PFSK-1 (cell line): ENCODE measurements around the gene LYSMD3.

Source experiments
- FOXP2 ChIP-seq: optimal IDR thresholded peaks from 2 replicates; pipeline ENCODE3; 2011; ENCODE audit warnings: borderline replicate concordance, control low read depth, inconsistent platforms; ENCODE audit not compliant: insufficient read depth; ENCODE audit errors: extremely low read length, extremely low read depth
- POLR2AphosphoS5 ChIP-seq: IDR thresholded peaks from 2 replicates; pipeline ENCODE4 v1.6.1; 2012; ENCODE audit warnings: low read depth, mild to moderate bottlenecking, control low read depth, low read length, moderate library complexity
- SIN3A ChIP-seq: IDR thresholded peaks from 2 replicates; pipeline ENCODE4 v1.6.1; 2012; ENCODE audit warnings: mild to moderate bottlenecking, low read length, moderate library complexity, borderline replicate concordance; ENCODE audit not compliant: insufficient read depth
- TAF1 ChIP-seq: IDR thresholded peaks from 2 replicates; pipeline ENCODE4 v1.6.1; 2012; ENCODE audit warnings: low read length, control low read depth, borderline replicate concordance; ENCODE audit not compliant: insufficient read depth
- TF ChIP-seq, protein P1 (sequence below), 2 experiments: IDR thresholded peaks; 2 replicates each; pipeline versions ENCODE4 v1.6.1 to v1.8.0; 2011 to 2012; ENCODE audit warnings: low read depth in 2 of 2, low read length in 2 of 2, control low read depth in 1 of 2, inconsistent platforms in 1 of 2, mild to moderate bottlenecking in 1 of 2, moderate library complexity in 1 of 2; ENCODE audit not compliant: insufficient read depth in 1 of 2

Gene LYSMD3

GRCh38 chr5:90506221-90506620 is 23.2 kb downstream of the LYSMD3 start:
- TF ChIP-seq SIN3A (no peak), TAF1 (no peak), FOXP2 (no peak), POLR2AphosphoS5 (no peak)
- TF ChIP-seq, protein P1, sequence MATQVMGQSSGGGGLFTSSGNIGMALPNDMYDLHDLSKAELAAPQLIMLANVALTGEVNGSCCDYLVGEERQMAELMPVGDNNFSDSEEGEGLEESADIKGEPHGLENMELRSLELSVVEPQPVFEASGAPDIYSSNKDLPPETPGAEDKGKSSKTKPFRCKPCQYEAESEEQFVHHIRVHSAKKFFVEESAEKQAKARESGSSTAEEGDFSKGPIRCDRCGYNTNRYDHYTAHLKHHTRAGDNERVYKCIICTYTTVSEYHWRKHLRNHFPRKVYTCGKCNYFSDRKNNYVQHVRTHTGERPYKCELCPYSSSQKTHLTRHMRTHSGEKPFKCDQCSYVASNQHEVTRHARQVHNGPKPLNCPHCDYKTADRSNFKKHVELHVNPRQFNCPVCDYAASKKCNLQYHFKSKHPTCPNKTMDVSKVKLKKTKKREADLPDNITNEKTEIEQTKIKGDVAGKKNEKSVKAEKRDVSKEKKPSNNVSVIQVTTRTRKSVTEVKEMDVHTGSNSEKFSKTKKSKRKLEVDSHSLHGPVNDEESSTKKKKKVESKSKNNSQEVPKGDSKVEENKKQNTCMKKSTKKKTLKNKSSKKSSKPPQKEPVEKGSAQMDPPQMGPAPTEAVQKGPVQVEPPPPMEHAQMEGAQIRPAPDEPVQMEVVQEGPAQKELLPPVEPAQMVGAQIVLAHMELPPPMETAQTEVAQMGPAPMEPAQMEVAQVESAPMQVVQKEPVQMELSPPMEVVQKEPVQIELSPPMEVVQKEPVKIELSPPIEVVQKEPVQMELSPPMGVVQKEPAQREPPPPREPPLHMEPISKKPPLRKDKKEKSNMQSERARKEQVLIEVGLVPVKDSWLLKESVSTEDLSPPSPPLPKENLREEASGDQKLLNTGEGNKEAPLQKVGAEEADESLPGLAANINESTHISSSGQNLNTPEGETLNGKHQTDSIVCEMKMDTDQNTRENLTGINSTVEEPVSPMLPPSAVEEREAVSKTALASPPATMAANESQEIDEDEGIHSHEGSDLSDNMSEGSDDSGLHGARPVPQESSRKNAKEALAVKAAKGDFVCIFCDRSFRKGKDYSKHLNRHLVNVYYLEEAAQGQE (IDR thresholded peaks at IDR 0.05; ENCODE audit: insufficient read depth in 1 of 2, low read depth in 2 of 2, low read length in 2 of 2), result no peak

GRCh38 chr5:90504743-90505142 is 24.6 kb downstream of the LYSMD3 start:
- TF ChIP-seq SIN3A (no peak), TAF1 (no peak), FOXP2 (no peak), POLR2AphosphoS5 (no peak)
- TF ChIP-seq, protein P1 (IDR thresholded peaks at IDR 0.05; ENCODE audit: insufficient read depth in 1 of 2, low read depth in 2 of 2, low read length in 2 of 2), result no peak

GRCh38 chr5:90503596-90503995 is 25.8 kb downstream of the LYSMD3 start:
- TF ChIP-seq, protein P1 (IDR thresholded peaks at IDR 0.05; ENCODE audit: insufficient read depth in 1 of 2, low read depth in 2 of 2, low read length in 2 of 2), result no peak
- TF ChIP-seq TAF1 (no peak), FOXP2 (no peak), POLR2AphosphoS5 (no peak), SIN3A (no peak)

DNA sequence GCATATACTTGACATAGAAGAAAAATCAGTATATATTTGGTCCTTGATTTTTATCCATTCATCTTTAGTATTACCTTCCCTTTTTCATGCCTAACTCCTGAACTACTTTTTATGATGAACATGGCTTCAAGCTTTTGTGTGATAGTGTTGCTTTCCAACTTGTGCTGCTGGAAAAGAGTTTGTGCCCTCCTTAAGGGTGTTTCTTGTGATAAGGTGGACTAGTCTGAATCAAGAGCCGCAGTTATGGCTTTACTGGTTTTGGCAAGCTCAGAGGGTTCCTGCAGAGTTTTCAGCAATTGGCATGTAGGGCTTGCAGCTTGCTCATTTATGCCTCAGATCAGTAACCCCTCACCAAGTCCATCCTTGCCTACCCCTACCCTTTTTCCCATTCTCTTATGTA is 34.2 kb downstream of the LYSMD3 start:
- no peak for TF ChIP-seq SIN3A
- no peak for TF ChIP-seq FOXP2
- no peak for TF ChIP-seq TAF1
- TF ChIP-seq, protein P1 (IDR thresholded peaks at IDR 0.05; ENCODE audit: insufficient read depth in 1 of 2, low read depth in 2 of 2, low read length in 2 of 2), result no peak

- TF ChIP-seq POLR2AphosphoS5 (no peak), SIN3A (no peak), TAF1 (no peak), FOXP2 (no peak)
- TF ChIP-seq, protein P1 (IDR thresholded peaks at IDR 0.05; ENCODE audit: insufficient read depth in 1 of 2, low read depth in 2 of 2, low read length in 2 of 2), result no peak
Measured at GRCh38 chr5:90494043-90494442, 35.3 kb downstream of the LYSMD3 start.
